HG03095 (cell line): ENCODE data around the gene ZMYND19.
"Not testable (repeated sequence)": the region's sequence is repeated elsewhere in the genome, so short reads cannot be mapped to it uniquely, and the experiment has no call there.

ENCODE experiments used
- ATAC-seq: cut with Tn5 transposase; IDR thresholded peaks from one replicate; pipeline ENCODE4 v1.9.1; 2021; ENCODE audit warnings: moderate library complexity; ENCODE audit not compliant: unreplicated experiment

Gene ZMYND19

GRCh38 chr9:137534256-137535119, 55.8 kb downstream of the ZMYND19 start:
- no peak for ATAC-seq

GRCh38 chr9:137532891-137533468, 57.3 kb downstream of the ZMYND19 start:
- not testable (repeated sequence) for ATAC-seq
